WERI-Rb-1 (cell line): ENCODE measurements around the gene REC114.

Experiments used
- DNase-seq: peaks from one replicate; pipeline ENCODE4 v3.0.0-alpha.2; 2020
- H3K27ac ChIP-seq: fragments of 250-450 bp; sonication (Bioruptor Pico); 2 replicates; pipeline ENCODE4 v1.5.1; 2020; ENCODE audit warnings: mild to moderate bottlenecking, moderate library complexity
- H3K27me3 ChIP-seq: fragments of 250-450 bp; sonication (Bioruptor Pico); 2 replicates; pipeline ENCODE4 v1.5.1; 2021; ENCODE audit warnings: mild to moderate bottlenecking, low read depth, moderate library complexity; ENCODE audit not compliant: insufficient read depth, severe bottlenecking
- H3K36me3 ChIP-seq: fragments of 250-450 bp; sonication (Bioruptor Pico); 2 replicates; pipeline ENCODE4 v1.5.1; 2020; ENCODE audit warnings: mild to moderate bottlenecking, moderate library complexity
- H3K4me3 ChIP-seq: 2 replicates; pipeline ENCODE4 v1.5.1; 2011; ENCODE audit warnings: low read depth, mild to moderate bottlenecking, control low read depth, low read length
- H3K9me3 ChIP-seq: fragments of 250-450 bp; sonication (Bioruptor Pico); 2 replicates; pipeline ENCODE4 v1.5.1; 2021; ENCODE audit warnings: mild to moderate bottlenecking, moderate library complexity; ENCODE audit not compliant: severe bottlenecking
- TF ChIP-seq, protein P1 (sequence below): IDR thresholded peaks from 2 replicates; pipeline ENCODE4 v1.5.1; 2011; ENCODE audit warnings: low read depth, mild to moderate bottlenecking, control low read depth, inconsistent platforms, low read length

The REC114 gene

DNA sequence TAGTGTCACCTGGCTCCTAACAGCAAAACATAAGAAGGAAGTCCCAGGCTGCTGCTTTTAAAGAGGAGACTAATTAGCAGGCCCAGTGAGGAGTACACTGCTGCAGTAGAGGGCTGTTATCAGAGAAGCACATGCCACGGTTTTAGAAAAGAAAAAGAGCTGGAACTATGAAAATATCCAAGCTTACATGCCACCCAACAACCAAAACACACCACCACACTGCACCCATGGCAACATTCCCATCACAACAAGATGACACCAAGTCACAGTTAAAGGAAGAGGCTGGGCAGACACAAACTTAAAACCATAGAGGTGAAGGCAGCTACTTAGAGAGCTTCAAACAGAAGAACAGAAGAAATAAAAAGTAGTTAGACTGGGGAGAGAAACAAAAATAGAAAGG is 153.2 kb downstream of the REC114 start:
- Histone ChIP-seq H3K9me3 (no peaks in the 10 kb centered on the region), H3K36me3 (no peaks in the 10 kb centered on the region; the same call in 1 of the 2 replicates), H3K27ac (no peak overlapping the region), H3K4me3 (no peak overlapping the region), H3K27me3 (no peaks in the 10 kb centered on the region)
- no peak for DNase-seq
- TF ChIP-seq, protein P1, sequence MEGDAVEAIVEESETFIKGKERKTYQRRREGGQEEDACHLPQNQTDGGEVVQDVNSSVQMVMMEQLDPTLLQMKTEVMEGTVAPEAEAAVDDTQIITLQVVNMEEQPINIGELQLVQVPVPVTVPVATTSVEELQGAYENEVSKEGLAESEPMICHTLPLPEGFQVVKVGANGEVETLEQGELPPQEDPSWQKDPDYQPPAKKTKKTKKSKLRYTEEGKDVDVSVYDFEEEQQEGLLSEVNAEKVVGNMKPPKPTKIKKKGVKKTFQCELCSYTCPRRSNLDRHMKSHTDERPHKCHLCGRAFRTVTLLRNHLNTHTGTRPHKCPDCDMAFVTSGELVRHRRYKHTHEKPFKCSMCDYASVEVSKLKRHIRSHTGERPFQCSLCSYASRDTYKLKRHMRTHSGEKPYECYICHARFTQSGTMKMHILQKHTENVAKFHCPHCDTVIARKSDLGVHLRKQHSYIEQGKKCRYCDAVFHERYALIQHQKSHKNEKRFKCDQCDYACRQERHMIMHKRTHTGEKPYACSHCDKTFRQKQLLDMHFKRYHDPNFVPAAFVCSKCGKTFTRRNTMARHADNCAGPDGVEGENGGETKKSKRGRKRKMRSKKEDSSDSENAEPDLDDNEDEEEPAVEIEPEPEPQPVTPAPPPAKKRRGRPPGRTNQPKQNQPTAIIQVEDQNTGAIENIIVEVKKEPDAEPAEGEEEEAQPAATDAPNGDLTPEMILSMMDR: no peak

- H3K27ac ChIP-seq: no peak overlapping the region
- DNase-seq: no peak
- TF ChIP-seq, protein P1: no peak
- no peaks in the 10 kb centered on the region for H3K36me3 ChIP-seq
- no peaks in the 10 kb centered on the region for H3K27me3 ChIP-seq
- no peak overlapping the region for H3K4me3 ChIP-seq
- H3K9me3 ChIP-seq: no peaks in the 10 kb centered on the region
Measured at GRCh38 chr15:73597036-73597638, 154.2 kb downstream of the REC114 start.

DNA sequence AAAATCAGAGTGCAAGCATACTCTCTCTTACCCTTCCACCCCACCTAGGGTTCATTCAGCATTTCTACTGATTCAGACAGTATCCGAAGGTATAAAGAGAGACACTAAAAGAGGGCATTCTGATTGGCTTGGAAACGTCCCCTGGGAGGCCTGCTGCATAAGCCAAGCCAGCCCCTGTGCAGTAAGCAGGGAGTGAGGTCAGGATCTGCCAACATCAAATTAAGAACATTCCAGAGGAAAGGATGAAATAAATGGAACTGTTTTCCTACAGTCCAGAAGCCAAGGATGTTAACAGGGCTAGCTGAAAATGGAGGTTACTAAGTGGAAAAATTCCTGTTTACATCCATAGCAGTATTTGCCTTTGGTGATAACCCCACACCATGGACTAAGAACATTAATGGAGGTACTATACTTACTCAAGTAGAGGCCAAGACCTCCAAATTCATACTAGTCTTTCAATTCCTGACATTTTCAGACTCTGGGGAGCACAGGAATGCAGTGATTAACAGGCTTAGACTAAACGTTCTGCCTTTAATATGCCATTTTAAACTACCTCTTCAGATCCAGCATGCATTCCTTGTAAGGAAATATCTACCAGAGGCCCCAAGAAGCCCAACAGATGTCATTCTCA is 155.7 kb downstream of the REC114 start:
- TF ChIP-seq, protein P1: no peak
- no peak for DNase-seq
- no peak overlapping the region for H3K27ac ChIP-seq

DNA sequence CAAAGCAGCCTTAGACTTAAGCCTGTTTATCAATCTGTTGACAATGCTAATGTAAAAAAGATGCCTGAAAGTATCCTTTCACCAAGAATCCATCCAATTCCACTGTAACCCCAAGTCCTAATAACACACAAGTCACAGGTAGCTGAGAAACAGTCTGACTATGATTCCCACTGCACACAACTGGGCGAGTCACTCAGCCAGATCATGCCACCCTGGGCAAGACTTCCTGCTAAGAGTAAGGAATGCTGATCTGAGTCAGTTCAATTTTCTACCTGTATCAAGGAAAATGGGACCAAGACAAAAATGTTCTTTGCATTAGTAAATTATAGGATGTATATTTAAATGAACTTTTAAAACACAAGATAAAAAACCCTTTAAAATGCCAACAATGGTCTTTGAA is 157.0 kb downstream of the REC114 start:
- no peak overlapping the region for H3K4me3 ChIP-seq
- H3K9me3 ChIP-seq: no peaks in the 10 kb centered on the region
- H3K27me3 ChIP-seq: no peaks in the 10 kb centered on the region
- DNase-seq: no peak
- TF ChIP-seq, protein P1: no peak
- no peaks in the 10 kb centered on the region for H3K36me3 ChIP-seq
- no peak overlapping the region for H3K27ac ChIP-seq

More for the DNA sequence above, 155.7 kb downstream of the REC114 start:
- H3K27me3 ChIP-seq: no peaks in the 10 kb centered on the region
- H3K36me3 ChIP-seq: no peaks in the 10 kb centered on the region
- no peak overlapping the region for H3K4me3 ChIP-seq
- no peaks in the 10 kb centered on the region for H3K9me3 ChIP-seq

DNA sequence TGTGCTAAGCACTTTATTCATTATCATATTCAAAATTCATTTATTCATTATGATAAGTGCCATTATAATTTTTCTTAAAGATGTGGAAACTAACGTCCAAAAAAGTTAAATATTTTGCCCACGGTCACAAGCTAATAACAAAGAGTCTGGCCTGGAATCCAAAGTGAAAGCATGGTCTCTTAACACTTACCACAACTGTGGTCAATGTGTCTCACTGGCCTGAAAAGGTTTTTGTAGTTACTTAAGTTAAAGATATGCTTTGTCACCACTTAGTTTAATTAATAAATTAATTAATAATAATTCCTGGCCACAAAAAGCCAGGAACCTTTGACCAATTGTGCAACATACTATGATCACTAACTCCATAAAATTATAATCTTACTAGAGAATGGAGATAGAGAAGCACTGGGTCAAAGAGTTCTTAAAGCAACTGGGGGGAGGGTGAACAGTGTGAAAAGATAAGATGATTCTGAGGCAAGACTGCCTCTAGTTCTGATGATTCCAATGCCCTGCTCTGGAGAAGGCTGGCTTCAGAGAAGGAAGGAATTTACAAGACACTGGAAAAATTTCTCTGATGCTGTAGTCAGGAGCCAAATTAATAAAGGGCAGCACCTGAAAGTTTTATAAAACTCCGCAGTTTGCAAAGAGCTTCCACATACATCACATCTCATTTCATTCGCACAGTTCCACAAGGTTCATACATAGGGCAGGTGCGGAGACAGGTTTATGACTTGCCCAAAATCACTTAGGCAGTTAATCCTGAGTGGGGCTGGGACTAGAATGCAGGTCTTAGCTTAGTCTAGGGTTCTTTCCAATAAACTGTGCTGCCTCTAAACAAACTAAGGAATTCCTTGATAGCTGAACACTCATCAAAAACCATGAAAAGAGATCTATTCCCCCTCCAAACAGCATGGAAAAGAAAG is 157.7 kb downstream of the REC114 start:
- DNase-seq: no peak
- no peaks in the 10 kb centered on the region for H3K9me3 ChIP-seq
- H3K27me3 ChIP-seq: no peaks in the 10 kb centered on the region
- TF ChIP-seq, protein P1: no peak
- H3K27ac ChIP-seq: no peak overlapping the region; the same call in 1 of the 2 replicates
- H3K36me3 ChIP-seq: no peaks in the 10 kb centered on the region
- H3K4me3 ChIP-seq: no peak overlapping the region
